Mesendoderm (in vitro differentiated cells): ENCODE results near the gene NUAK1.

ENCODE experiments used
- DNase-seq: peaks from one replicate; pipeline ENCODE4 v3.0.0; 2013
- H2AK5ac ChIP-seq: 2 replicates; pipeline ENCODE4 v1.6.1; 2013; ENCODE audit warnings: low read length, inconsistent platforms
- H2BK120ac ChIP-seq: 2 replicates; pipeline ENCODE4 v1.6.1; 2013; ENCODE audit warnings: low read depth, mild to moderate bottlenecking, low read length, moderate library complexity, mixed read lengths
- H2BK15ac ChIP-seq: replicated peaks from 2 replicates; pipeline ENCODE4 v1.6.1; 2013; ENCODE audit warnings: low read depth, mild to moderate bottlenecking, moderate library complexity
- H2BK5ac ChIP-seq: 2 replicates; pipeline ENCODE4 v1.6.1; 2013; ENCODE audit warnings: low read length, inconsistent platforms
- H3K18ac ChIP-seq: 2 replicates; pipeline ENCODE4 v1.6.1; 2013; ENCODE audit warnings: mild to moderate bottlenecking, low read length, mixed read lengths
- H3K23ac ChIP-seq: one replicate; pipeline ENCODE4 v1.6.1; 2013; ENCODE audit warnings: low read length
- H3K27ac ChIP-seq: 2 replicates; pipeline ENCODE4 v1.5.1; 2013; ENCODE audit warnings: low read depth, mild to moderate bottlenecking, inconsistent platforms, low read length, moderate library complexity
- H3K27me3 ChIP-seq: 2 replicates; pipeline ENCODE4 v1.6.1; 2013; ENCODE audit warnings: low read length, control low read depth, mild to moderate bottlenecking, inconsistent platforms; ENCODE audit not compliant: insufficient read depth, poor library complexity
- H3K36me3 ChIP-seq: 2 replicates; pipeline ENCODE4 v1.6.1; 2013; ENCODE audit warnings: low read length, inconsistent platforms; ENCODE audit not compliant: control insufficient read depth, insufficient read depth
- H3K4ac ChIP-seq: one replicate; pipeline ENCODE4 v1.6.1; 2013; ENCODE audit warnings: low read depth, mild to moderate bottlenecking, low read length, moderate library complexity
- H3K4me1 ChIP-seq: 2 replicates; pipeline ENCODE4 v1.6.1; 2013; ENCODE audit warnings: low read depth, low read length, inconsistent platforms; ENCODE audit not compliant: control insufficient read depth
- H3K4me2 ChIP-seq: 2 replicates; pipeline ENCODE4 v1.6.1; 2013; ENCODE audit warnings: low read length
- H3K4me3 ChIP-seq: 2 replicates; pipeline ENCODE4 v1.5.1; 2013; ENCODE audit warnings: mild to moderate bottlenecking, low read length
- H3K56ac ChIP-seq: one replicate; pipeline ENCODE4 v1.6.1; 2013; ENCODE audit warnings: low read length
- H3K79me1 ChIP-seq: 2 replicates; pipeline ENCODE4 v1.6.1; 2013; ENCODE audit warnings: low read length, inconsistent platforms
- H3K79me2 ChIP-seq: 2 replicates; pipeline ENCODE4 v1.6.1; 2013; ENCODE audit warnings: mild to moderate bottlenecking, low read length; ENCODE audit not compliant: control insufficient read depth, insufficient read depth
- H3K9ac ChIP-seq: 2 replicates; pipeline ENCODE4 v1.6.1; 2013; ENCODE audit warnings: low read length, inconsistent platforms
- H4K5ac ChIP-seq: one replicate; pipeline ENCODE4 v1.6.1; 2013; ENCODE audit warnings: low read length
- H4K8ac ChIP-seq: one replicate; pipeline ENCODE4 v1.6.1; 2013; ENCODE audit warnings: low read depth, mild to moderate bottlenecking, control low read depth, low read length, moderate library complexity
- WGBS: extraction: QIAGEN DNeasy Blood & Tissue Kit; methylation state at CpG from one replicate; pipeline ENCODE4 v1.1.7; 2013; ENCODE audit warnings: low lambda C conversion rate, missing lambda C conversion rate; ENCODE audit not compliant: insufficient coverage; ENCODE audit errors: extremely low coverage; 5-methylcytosine and 5-hydroxymethylcytosine counted together

NUAK1 gene

GRCh38 chr12:106054049-106054448 is 84.7 kb downstream of the NUAK1 start:
- Histone ChIP-seq H3K9ac (no peak overlapping the region), H4K8ac (no peak overlapping the region), H2AK5ac (no peak overlapping the region), H3K4me2 (no peak overlapping the region), H3K36me3 (no peaks in the 10 kb centered on the region), H3K79me1 (no peaks in the 10 kb centered on the region), H3K4me1 (no peaks in the 10 kb centered on the region), H4K5ac (no peak overlapping the region), H3K4me3 (no peak overlapping the region), H3K4ac (no peak overlapping the region), H2BK5ac (no peak overlapping the region), H3K23ac (no peak overlapping the region), H2BK15ac (no peak overlapping the region), H2BK120ac (no peak overlapping the region), H3K79me2 (no peaks in the 10 kb centered on the region), H3K27ac (no peak overlapping the region), H3K27me3 (no peaks in the 10 kb centered on the region), H3K56ac (no peak overlapping the region), H3K18ac (no peak overlapping the region)
- DNase-seq, result no peak

DNA sequence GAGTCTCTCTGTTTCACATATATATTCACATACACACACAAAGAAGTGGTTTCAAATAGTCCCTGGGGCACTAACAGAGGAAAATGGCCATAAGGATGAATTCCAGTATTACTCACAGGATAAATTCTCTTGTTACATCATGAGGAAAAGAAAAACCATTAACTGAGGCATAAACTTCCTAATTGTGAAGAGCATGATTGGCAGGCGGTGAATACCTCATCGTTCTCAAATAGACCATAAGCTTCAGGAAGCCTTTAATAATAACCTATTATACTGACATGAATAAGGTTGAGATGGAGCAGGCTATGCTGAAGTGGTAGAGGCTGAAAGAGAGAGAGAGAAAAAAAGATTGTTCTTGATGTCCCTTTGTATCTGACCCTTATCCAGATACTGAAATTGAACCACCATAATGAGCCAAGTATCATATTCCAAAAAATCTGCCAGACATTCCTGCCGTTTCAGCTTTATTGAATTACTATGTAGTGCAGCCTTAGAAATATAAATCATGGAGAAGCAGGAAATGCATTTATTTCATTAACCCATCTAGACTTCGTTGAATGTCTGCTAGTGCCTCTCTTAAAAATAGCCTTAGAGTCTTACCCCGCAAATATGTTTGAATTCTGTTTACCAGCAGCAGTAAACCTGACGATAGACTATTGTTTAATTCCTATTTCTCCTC is 86.8 kb downstream of the NUAK1 start:
- H2BK5ac ChIP-seq, result no peak overlapping the region
- no peak overlapping the region for H3K18ac ChIP-seq
- no peak overlapping the region for H4K5ac ChIP-seq
- H3K79me2 ChIP-seq, result no peaks in the 10 kb centered on the region
- no peak overlapping the region for H4K8ac ChIP-seq
- H3K4me2 ChIP-seq, result no peak overlapping the region
- no peak overlapping the region for H2BK120ac ChIP-seq
- H2BK15ac ChIP-seq, result no peak overlapping the region
- no peak overlapping the region for H2AK5ac ChIP-seq
- H3K27ac ChIP-seq, result no peak overlapping the region
- H3K23ac ChIP-seq, result no peak overlapping the region
- no peak overlapping the region for H3K9ac ChIP-seq
- WGBS, result no CpG with 5 or more reads among the region's 6 CpGs
- no peak overlapping the region for H3K56ac ChIP-seq
- no peaks in the 10 kb centered on the region for H3K79me1 ChIP-seq
- no peak overlapping the region for H3K4me3 ChIP-seq
- no peaks in the 10 kb centered on the region for H3K4me1 ChIP-seq
- H3K36me3 ChIP-seq, result no peaks in the 10 kb centered on the region
- H3K27me3 ChIP-seq, result no peaks in the 10 kb centered on the region
- DNase-seq, result no peak
- H3K4ac ChIP-seq, result no peak overlapping the region

- no peak overlapping the region for H2BK5ac ChIP-seq
- no CpG with 5 or more reads among the region's 5 CpGs for WGBS
Observed at GRCh38 chr12:106049546-106049945, 89.2 kb downstream of the NUAK1 start.

GRCh38 chr12:106049105-106049504 is 89.6 kb downstream of the NUAK1 start:
- Histone ChIP-seq H4K5ac (no peak overlapping the region), H3K4me3 (no peak overlapping the region), H2BK5ac (no peak overlapping the region), H3K27me3 (no peaks in the 10 kb centered on the region), H3K27ac (no peak overlapping the region), H3K79me2 (no peaks in the 10 kb centered on the region), H2BK120ac (no peak overlapping the region), H3K4ac (no peak overlapping the region), H3K4me2 (no peak overlapping the region), H4K8ac (no peak overlapping the region), H2BK15ac (no peak overlapping the region), H3K9ac (no peak overlapping the region), H3K23ac (peak overlapping the region; percentile 48), H3K79me1 (no peaks in the 10 kb centered on the region), H3K18ac (no peak overlapping the region), H2AK5ac (no peak overlapping the region), H3K4me1 (no peaks in the 10 kb centered on the region), H3K36me3 (no peaks in the 10 kb centered on the region), H3K56ac (no peak overlapping the region)
- no peak for DNase-seq
- no CpG with 5 or more reads among the region's 9 CpGs for WGBS

More at GRCh38 chr12:106049546-106049945, 89.2 kb downstream of the NUAK1 start:
- H3K36me3 ChIP-seq, result no peaks in the 10 kb centered on the region
- no peak overlapping the region for H3K27ac ChIP-seq
- no peaks in the 10 kb centered on the region for H3K79me1 ChIP-seq
- no peaks in the 10 kb centered on the region for H3K27me3 ChIP-seq
- H3K18ac ChIP-seq, result no peak overlapping the region
- no peak for DNase-seq
- H3K79me2 ChIP-seq, result no peaks in the 10 kb centered on the region
- no peak overlapping the region for H3K23ac ChIP-seq
- H4K8ac ChIP-seq, result no peak overlapping the region
- H3K4ac ChIP-seq, result no peak overlapping the region
- no peak overlapping the region for H3K4me2 ChIP-seq
- no peak overlapping the region for H4K5ac ChIP-seq
- no peak overlapping the region for H2BK120ac ChIP-seq
- H2AK5ac ChIP-seq, result peak overlapping the region; percentile 10
- H3K4me3 ChIP-seq, result no peak overlapping the region
- H3K4me1 ChIP-seq, result no peaks in the 10 kb centered on the region
- no peak overlapping the region for H3K56ac ChIP-seq
- H3K9ac ChIP-seq, result no peak overlapping the region
- H2BK15ac ChIP-seq, result no peak overlapping the region

- no peak overlapping the region for H2BK5ac ChIP-seq
- no CpG with 5 or more reads among the region's 6 CpGs for WGBS
- H3K56ac ChIP-seq, result no peak overlapping the region
- H4K5ac ChIP-seq, result no peak overlapping the region
- no peak overlapping the region for H3K18ac ChIP-seq
- H2BK120ac ChIP-seq, result no peak overlapping the region
- H3K79me2 ChIP-seq, result no peaks in the 10 kb centered on the region
- H3K9ac ChIP-seq, result no peak overlapping the region
- H3K27me3 ChIP-seq, result no peaks in the 10 kb centered on the region
- no peak overlapping the region for H2AK5ac ChIP-seq
- no peak overlapping the region for H2BK15ac ChIP-seq
- DNase-seq, result no peak
- H3K27ac ChIP-seq, result no peak overlapping the region
- H3K4me3 ChIP-seq, result no peak overlapping the region
- H3K4me1 ChIP-seq, result no peaks in the 10 kb centered on the region
- no peak overlapping the region for H4K8ac ChIP-seq
- H3K4ac ChIP-seq, result no peak overlapping the region
- no peak overlapping the region for H3K4me2 ChIP-seq
- H3K23ac ChIP-seq, result no peak overlapping the region
- no peaks in the 10 kb centered on the region for H3K36me3 ChIP-seq
- no peaks in the 10 kb centered on the region for H3K79me1 ChIP-seq
Observed at GRCh38 chr12:106048676-106049075, 90.1 kb downstream of the NUAK1 start.

GRCh38 chr12:106048016-106048415 is 90.7 kb downstream of the NUAK1 start:
- H3K9ac ChIP-seq, result no peak overlapping the region
- no peak overlapping the region for H3K4me2 ChIP-seq
- no peak overlapping the region for H2BK15ac ChIP-seq
- no peak overlapping the region for H2AK5ac ChIP-seq
- H3K27me3 ChIP-seq, result no peaks in the 10 kb centered on the region
- H3K4ac ChIP-seq, result no peak overlapping the region
- H3K79me2 ChIP-seq, result no peaks in the 10 kb centered on the region
- no peak for DNase-seq
- no peak overlapping the region for H3K4me3 ChIP-seq
- no peak overlapping the region for H3K27ac ChIP-seq
- H3K18ac ChIP-seq, result no peak overlapping the region
- no peak overlapping the region for H4K5ac ChIP-seq
- no peaks in the 10 kb centered on the region for H3K4me1 ChIP-seq
- H2BK5ac ChIP-seq, result no peak overlapping the region
- no peak overlapping the region for H3K23ac ChIP-seq
- no peak overlapping the region for H2BK120ac ChIP-seq
- WGBS, result no CpG with 5 or more reads among the region's 1 CpG
- no peak overlapping the region for H3K56ac ChIP-seq
- H3K36me3 ChIP-seq, result no peaks in the 10 kb centered on the region
- no peak overlapping the region for H4K8ac ChIP-seq
- no peaks in the 10 kb centered on the region for H3K79me1 ChIP-seq
